Mucosa of stomach (tissue), 1 donor: ENCODE results near the gene MIEN1.
"Not testable (repeated sequence)": the region's sequence is repeated elsewhere in the genome, so short reads cannot be mapped to it uniquely, and the experiment has no call there.

Experiments
- H3K27me3 ChIP-seq: one replicate; pipeline ENCODE4 v1.7.0; 2013; ENCODE audit warnings: mild to moderate bottlenecking, low read length; ENCODE audit not compliant: control insufficient read depth, insufficient read depth
- H3K36me3 ChIP-seq: one replicate; pipeline ENCODE4 v1.7.0; 2013; ENCODE audit warnings: low read length; ENCODE audit not compliant: control insufficient read depth, insufficient read depth
- H3K4me1 ChIP-seq: one replicate; pipeline ENCODE4 v1.7.0; 2013; ENCODE audit warnings: mild to moderate bottlenecking, low read length; ENCODE audit not compliant: control insufficient read depth, insufficient read depth
- H3K4me3 ChIP-seq: one replicate; pipeline ENCODE4 v1.7.0; 2013; ENCODE audit warnings: low read length
- H3K9ac ChIP-seq: one replicate; pipeline ENCODE4 v1.7.0; 2013; ENCODE audit warnings: mild to moderate bottlenecking, low read length, moderate library complexity
- H3K9me3 ChIP-seq: one replicate; pipeline ENCODE4 v1.7.0; 2013; ENCODE audit warnings: mild to moderate bottlenecking, low read length, moderate library complexity; ENCODE audit not compliant: control insufficient read depth
- donor health status: Pancreatic carcinoma.

Gene MIEN1

DNA sequence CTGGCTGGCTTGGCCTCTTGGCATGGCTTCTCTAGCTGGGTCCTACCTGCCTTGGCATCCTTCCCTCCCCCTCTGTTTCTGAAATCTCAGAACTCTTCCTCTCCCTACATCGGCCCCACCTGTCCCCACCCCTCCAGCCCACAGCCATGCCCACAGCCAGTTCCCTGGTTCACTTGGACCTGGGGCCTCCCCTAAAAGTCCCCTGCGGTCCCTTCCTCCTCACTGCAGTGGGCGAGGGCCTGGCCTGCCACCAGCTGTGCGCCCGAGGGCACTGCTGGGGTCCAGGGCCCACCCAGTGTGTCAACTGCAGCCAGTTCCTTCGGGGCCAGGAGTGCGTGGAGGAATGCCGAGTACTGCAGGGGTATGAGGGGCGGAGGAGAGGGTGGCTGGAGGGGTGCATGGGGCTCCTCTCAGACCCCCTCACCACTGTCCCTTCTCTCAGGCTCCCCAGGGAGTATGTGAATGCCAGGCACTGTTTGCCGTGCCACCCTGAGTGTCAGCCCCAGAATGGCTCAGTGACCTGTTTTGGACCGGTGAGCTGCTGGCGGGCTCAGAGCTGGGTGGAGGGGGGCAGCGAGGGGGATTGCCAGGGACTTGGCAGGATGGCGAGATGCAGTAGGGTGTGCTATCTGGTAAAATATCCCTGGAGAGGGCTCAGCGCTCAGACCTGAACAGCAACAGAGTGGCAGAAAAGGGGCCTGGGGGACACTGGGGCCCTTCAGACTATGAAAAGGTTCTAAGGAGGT lies 14.1 kb downstream of the MIEN1 start:
- Histone ChIP-seq H3K9ac (peak overlapping the region; percentile 54), H3K4me1 (peaks cover 30% of the 10 kb centered on the region), H3K27me3 (no peaks in the 10 kb centered on the region), H3K4me3 (no peak overlapping the region), H3K9me3 (no peaks in the 10 kb centered on the region), H3K36me3 (peaks cover 23% of the 10 kb centered on the region)

DNA sequence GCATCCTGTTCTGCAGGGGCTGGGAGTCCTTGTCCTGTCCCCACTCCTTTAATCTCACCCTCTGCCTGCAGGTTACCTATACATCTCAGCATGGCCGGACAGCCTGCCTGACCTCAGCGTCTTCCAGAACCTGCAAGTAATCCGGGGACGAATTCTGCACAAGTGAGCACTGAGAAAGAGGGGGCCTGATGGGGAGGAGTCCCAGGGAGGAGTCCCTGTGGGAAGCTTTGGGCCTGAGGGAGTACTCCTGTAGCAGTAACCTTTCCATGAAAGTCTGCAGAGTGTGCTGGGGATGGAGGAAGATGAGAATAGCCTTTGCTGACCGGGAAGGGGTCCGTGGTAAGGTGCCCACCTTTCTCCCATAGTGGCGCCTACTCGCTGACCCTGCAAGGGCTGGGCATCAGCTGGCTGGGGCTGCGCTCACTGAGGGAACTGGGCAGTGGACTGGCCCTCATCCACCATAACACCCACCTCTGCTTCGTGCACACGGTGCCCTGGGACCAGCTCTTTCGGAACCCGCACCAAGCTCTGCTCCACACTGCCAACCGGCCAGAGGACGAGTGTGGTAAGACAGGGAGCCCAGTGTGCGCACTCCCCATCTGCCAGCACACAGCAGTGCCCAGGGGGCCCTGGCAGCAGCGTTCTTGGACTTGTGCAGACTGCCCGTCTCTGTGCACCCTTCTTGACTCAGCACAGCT lies 14.8 kb downstream of the MIEN1 start:
- Histone ChIP-seq H3K9ac (peak overlapping the region; percentile 54), H3K4me3 (no peak overlapping the region), H3K4me1 (peaks cover 30% of the 10 kb centered on the region), H3K27me3 (no peaks in the 10 kb centered on the region), H3K36me3 (peaks cover 23% of the 10 kb centered on the region), H3K9me3 (no peaks in the 10 kb centered on the region)

DNA sequence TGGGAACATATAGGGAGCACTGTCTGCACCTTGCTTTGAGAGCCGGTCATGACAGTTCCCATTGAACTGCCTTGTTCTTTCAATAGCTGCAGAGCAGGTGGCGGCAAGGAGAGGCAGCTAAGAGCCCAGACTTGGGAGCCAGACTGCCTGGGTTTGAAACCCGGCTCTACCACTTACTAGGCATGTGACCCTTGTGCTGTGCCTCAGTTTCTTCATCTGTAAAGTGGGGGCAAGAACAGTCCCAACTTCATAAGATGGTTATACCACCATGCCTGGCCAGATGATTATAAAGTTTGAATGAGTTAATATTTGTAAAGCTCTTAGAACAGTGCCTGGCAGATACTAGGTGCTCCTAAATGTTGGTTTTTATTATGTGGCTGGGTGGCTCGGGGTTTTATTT lies 16.1 kb downstream of the MIEN1 start:
- H3K27me3 ChIP-seq: no peaks in the 10 kb centered on the region
- H3K36me3 ChIP-seq: peaks cover 33% of the 10 kb centered on the region
- H3K9ac ChIP-seq: no peak overlapping the region
- H3K4me3 ChIP-seq: no peak overlapping the region
- no peaks in the 10 kb centered on the region for H3K9me3 ChIP-seq
- peaks cover 25% of the 10 kb centered on the region for H3K4me1 ChIP-seq

DNA sequence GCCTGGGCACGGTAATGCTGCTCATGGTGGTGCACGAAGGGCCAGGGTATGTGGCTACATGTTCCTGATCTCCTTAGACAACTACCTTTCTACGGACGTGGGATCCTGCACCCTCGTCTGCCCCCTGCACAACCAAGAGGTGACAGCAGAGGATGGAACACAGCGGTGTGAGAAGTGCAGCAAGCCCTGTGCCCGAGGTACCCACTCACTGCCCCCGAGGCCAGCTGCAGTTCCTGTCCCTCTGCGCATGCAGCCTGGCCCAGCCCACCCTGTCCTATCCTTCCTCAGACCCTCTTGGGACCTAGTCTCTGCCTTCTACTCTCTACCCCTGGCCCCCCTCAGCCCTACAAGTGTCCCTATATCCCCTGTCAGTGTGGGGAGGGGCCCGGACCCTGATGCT lies 18.5 kb downstream of the MIEN1 start:
- Histone ChIP-seq H3K9me3 (no peaks in the 10 kb centered on the region), H3K36me3 (peaks cover 44% of the 10 kb centered on the region), H3K9ac (no peak overlapping the region), H3K4me1 (peaks cover 27% of the 10 kb centered on the region), H3K4me3 (no peak overlapping the region), H3K27me3 (no peaks in the 10 kb centered on the region)

DNA sequence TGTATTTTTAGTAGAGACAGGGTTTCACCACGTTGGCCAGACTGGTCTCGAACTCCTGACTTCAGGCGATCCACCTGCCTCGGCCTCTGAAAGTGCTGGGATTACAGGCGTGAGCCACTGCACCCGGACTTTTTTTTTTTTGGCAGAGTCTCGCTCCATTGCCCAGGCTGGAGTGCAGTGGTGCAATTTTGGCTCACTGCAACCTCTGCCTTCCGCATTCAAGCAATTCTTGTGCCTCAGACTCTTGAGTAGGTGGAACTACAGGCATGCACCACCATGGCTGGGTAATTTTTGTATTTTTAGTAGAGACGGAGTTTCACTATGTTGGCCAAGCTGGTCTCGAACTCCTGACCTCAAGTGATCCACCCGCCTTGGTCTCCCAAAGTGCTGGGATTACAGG lies 19.3 kb downstream of the MIEN1 start:
- H3K4me3 ChIP-seq, H3K9ac ChIP-seq, H3K9me3 ChIP-seq, H3K27me3 ChIP-seq: not testable (repeated sequence)
- Histone ChIP-seq H3K36me3 (peaks cover 45% of the 10 kb centered on the region), H3K4me1 (peaks cover 27% of the 10 kb centered on the region)

DNA sequence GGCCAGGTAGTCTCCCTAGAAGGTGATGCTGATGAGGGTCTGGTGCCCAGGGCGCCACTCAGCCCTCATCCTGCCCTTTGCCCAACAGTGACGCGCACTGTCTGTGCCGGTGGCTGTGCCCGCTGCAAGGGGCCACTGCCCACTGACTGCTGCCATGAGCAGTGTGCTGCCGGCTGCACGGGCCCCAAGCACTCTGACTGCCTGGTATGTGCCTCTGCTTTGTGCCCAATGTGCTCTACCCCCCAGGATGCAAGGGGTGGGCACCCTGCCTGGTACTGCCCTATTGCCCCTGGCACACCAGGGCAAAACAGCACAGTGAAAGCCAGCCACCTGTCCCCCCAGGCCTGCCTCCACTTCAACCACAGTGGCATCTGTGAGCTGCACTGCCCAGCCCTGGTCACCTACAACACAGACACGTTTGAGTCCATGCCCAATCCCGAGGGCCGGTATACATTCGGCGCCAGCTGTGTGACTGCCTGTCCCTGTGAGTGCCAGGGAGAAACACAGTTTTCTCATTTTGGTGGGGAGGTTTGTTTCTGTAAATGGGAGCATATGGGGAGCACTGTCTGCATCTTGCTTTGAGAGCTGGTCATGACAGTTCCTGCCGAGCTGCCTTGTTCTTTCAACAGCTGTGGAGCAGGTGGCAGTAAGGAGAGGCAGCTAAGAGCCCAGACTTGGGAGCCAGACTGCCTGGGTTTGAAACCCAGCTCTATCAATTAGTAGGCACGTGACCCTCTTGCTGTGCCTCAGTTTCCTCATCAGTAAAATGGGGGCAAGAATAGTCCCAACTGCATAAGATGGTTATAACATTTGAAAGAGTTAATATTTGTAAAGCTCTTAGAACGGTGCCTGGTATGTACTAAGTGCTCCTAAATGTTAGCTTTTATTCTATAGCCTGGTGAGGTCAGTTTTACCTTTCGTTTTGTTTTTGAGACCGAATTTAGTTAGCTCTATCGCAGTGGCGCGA lies 20.1 kb downstream of the MIEN1 start:
- H3K4me3 ChIP-seq: no peak overlapping the region
- peaks cover 37% of the 10 kb centered on the region for H3K36me3 ChIP-seq
- no peak overlapping the region for H3K9ac ChIP-seq
- H3K4me1 ChIP-seq: peaks cover 27% of the 10 kb centered on the region
- H3K27me3 ChIP-seq: no peaks in the 10 kb centered on the region
- no peaks in the 10 kb centered on the region for H3K9me3 ChIP-seq

DNA sequence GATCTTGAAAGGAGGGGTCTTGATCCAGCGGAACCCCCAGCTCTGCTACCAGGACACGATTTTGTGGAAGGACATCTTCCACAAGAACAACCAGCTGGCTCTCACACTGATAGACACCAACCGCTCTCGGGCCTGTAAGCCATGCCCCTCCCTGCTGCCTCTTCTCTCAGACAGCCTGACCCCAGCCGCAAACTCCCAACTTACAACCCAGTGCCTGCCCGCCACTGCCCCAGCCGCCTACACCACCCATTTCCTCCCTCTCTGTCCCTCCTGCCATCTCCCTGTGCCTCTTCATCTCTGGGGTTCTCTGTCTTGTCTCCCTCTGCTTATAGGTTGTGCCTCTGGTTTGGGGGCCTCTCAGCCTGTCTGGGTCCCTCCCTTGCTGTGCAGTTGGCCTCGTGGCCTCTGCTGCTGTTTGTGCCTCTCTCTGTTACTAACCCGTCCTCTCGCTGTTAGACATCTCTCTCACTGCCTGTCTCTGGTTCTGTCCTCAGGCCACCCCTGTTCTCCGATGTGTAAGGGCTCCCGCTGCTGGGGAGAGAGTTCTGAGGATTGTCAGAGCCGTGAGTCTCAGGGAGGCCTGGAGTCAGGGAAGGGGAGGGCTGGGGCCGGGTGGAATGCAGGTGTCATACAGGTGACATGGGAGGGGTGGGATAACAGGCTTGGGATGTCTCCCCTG lies 20.9 kb downstream of the MIEN1 start:
- no peak overlapping the region for H3K9ac ChIP-seq
- peaks cover 28% of the 10 kb centered on the region for H3K36me3 ChIP-seq
- peaks cover 31% of the 10 kb centered on the region for H3K4me1 ChIP-seq

DNA sequence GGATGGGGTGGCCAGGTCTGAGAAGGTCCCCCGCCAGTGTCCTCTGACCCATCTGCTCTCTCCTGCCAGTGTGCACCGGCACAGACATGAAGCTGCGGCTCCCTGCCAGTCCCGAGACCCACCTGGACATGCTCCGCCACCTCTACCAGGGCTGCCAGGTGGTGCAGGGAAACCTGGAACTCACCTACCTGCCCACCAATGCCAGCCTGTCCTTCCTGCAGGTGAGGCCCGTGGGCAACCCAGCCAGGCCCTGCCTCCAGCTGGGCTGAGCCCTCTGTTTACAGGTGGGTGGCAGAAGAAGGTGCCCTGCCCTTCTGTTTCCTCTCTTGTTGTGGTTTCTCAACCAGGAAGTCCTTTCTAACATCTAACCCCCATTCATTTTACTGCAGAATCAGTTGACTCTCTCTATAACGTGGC lies 23.4 kb downstream of the MIEN1 start:
- Histone ChIP-seq H3K27me3 (no peaks in the 10 kb centered on the region), H3K9me3 (no peaks in the 10 kb centered on the region), H3K36me3 (peaks cover 27% of the 10 kb centered on the region), H3K4me3 (no peak overlapping the region), H3K9ac (peak overlapping the region; percentile 60), H3K4me1 (peaks cover 57% of the 10 kb centered on the region)

More for the DNA sequence above, 20.9 kb downstream of the MIEN1 start:
- H3K9me3 ChIP-seq: no peaks in the 10 kb centered on the region
- no peak overlapping the region for H3K4me3 ChIP-seq
- no peaks in the 10 kb centered on the region for H3K27me3 ChIP-seq

DNA sequence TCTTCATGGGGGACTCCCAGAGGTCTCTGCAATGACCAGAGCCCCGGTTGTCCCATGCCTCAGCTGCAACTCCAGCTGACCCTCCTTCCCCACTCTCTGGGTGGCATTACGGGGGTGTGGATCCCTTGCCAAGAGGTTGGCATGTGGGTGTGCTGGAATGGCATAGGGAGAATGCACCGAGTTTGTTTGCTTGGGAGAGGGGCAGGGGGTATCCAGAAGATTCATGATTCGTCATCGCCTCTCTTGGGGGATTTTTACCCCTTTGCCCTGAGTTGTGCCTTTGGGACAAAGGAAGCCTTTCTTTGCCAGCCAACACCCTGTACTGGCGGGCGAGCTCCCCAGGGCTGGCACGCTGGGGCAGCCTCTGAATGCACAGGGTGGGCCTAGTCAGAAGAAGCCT lies 23.9 kb downstream of the MIEN1 start:
- Histone ChIP-seq H3K27me3 (no peaks in the 10 kb centered on the region), H3K9me3 (no peaks in the 10 kb centered on the region), H3K4me1 (peaks cover 61% of the 10 kb centered on the region), H3K4me3 (no peak overlapping the region), H3K36me3 (peaks cover 22% of the 10 kb centered on the region), H3K9ac (peak overlapping the region; percentile 60)

DNA sequence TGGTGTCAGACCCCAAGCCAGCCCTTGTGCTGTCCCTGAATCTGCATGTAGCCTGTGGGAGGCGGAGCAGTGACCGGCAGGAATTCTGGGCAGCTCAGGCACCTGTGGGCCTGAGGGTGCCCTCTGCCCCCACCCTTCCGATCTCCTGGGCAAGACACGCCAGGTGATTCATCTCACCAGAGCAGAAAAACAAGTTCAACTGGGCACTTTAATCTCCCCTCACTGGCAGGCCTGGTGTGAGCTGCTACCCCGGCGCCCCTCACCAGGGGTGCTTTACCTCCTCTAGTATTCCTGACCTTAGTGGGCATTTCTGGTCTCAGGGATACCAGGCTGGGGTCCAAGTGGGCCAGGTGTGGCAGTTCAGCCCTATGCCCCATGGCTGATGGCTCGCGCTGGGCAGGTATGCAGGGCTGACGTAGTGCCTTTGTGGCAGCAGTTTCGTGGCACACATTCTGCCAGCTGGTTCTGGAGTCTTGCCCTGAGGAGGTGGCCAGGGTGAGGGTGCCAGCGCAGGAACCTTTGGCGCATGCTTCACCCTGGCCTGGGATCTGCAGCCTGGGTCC lies 24.5 kb downstream of the MIEN1 start:
- Histone ChIP-seq H3K9me3 (no peaks in the 10 kb centered on the region), H3K4me3 (no peak overlapping the region), H3K4me1 (peaks cover 61% of the 10 kb centered on the region), H3K9ac (peak overlapping the region; percentile 60), H3K27me3 (no peaks in the 10 kb centered on the region), H3K36me3 (peaks cover 22% of the 10 kb centered on the region)

DNA sequence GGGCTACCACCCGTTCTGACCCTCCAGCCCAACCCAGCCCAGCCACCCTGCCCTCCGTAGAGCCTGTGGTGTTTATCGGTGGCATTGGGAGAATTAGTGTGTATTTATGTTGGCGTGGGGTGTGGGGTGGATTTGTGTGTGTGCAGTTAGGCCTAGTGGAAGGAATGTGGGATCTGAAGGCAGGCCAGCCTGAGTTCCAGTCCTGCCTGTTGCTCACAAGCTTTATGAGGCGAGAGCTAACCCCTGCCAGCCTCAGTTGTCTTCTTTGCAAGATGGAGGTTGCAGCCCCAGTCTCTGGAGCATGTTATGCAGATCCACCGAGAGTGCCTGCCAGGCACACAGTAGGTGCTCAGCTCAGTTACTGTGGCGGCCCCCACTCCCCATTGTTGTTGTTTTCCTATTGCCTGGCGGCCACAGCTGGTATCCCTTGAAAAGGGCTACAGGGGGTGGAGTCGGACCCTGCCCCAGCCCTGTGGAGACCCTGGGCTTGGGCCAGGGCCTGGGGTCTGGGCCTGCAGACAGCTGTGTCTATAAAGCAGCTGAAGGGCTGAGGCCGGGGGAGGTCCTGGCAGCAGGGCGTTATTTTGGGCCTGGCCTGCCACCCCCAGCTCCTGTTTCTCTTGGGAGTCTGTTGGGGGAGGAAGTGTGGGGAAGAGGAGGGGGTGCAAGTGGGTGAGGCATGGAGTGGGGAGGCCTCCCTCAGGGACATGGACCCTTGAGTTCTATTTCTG lies 25.3 kb downstream of the MIEN1 start:
- H3K27me3 ChIP-seq: no peaks in the 10 kb centered on the region
- H3K4me1 ChIP-seq: peaks cover 61% of the 10 kb centered on the region
- H3K9ac ChIP-seq: peak overlapping the region; percentile 60
- H3K9me3 ChIP-seq: no peaks in the 10 kb centered on the region
- H3K36me3 ChIP-seq: peaks cover 19% of the 10 kb centered on the region
- H3K4me3 ChIP-seq: no peak overlapping the region
